Renal cortex interstitium (tissue), 11 donors: ENCODE results near the gene HPD. TPM values are rescaled to one million over a fixed set of nuclear protein-coding genes. Genes with fewer than 3 reads are reported as not detected.

ENCODE experiments used
- DNase-seq, 11 donors: peaks; one replicate each; pipeline ENCODE4 v3.0.0-alpha.2; 2013; ENCODE audit warnings: low read depth in 9 of 11, low spot score in 4 of 11; ENCODE audit errors: extremely low read depth in 1 of 11
- polyA plus RNA-seq, 3 donors: library from polyadenylated mRNA; unstranded; fragments of 120-200 nt; gene quantifications; one replicate each; pipeline ENCODE4 v1.2.1, GENCODE V29; 2013; ENCODE audit not compliant: insufficient read length in 3 of 3

HPD gene
- polyA plus RNA-seq, 3 donors, result 3.2 to 5.0 (median 3.5) TPM

DNA sequence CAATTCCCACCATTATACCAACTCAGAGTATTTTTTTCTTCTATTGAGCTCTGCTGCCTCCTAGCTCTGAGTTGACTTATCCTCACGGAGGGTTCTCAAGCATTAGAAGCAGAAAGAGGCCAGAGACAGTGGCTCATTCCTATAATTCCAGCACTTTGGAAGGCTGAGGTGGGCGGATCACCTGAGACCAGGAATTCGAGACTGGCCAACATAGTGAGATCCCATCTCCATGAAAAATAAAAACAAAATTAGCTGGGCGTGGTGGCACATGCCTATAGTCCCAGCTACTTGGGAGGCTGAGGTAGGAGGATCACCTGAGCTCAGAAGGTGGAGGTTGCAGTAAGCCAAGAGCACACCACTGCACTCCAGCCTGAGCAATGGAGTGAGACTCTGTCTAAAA is 21.0 kb downstream of the HPD start:
- no peak for DNase-seq

DNA sequence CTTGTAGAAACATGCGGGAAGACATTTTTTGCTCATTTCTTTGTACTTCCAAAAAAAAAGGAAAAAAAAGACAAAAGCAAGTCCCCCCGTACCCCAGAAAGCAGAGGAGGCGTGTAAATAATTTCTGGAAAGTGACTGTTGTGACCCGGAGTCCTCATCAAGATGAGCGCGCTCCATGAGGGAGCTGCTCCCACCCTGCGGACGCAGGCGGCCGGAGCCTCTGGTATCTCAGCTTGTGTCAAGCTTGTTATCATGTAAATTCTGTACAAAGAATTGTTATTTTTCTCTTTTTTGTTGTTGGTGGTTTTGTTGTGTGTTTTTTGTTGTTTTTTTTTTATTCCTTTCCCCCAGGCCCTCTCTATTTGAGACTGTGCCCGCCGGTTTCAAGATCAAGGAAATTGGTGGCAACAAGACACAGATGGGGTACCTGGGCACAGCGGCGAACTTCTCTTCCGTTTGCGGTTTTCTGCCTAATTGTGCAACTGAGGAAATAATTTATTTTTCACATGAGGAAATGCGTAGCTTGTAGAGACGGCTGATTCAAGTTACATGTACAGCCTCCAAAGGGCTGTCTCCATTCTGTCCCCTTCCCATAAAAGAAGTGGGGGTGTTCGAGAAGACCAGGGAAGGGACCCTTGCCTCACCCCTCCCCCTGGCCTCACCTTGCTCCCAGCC is 27.0 kb downstream of the HPD start:
- no peak for DNase-seq

DNA sequence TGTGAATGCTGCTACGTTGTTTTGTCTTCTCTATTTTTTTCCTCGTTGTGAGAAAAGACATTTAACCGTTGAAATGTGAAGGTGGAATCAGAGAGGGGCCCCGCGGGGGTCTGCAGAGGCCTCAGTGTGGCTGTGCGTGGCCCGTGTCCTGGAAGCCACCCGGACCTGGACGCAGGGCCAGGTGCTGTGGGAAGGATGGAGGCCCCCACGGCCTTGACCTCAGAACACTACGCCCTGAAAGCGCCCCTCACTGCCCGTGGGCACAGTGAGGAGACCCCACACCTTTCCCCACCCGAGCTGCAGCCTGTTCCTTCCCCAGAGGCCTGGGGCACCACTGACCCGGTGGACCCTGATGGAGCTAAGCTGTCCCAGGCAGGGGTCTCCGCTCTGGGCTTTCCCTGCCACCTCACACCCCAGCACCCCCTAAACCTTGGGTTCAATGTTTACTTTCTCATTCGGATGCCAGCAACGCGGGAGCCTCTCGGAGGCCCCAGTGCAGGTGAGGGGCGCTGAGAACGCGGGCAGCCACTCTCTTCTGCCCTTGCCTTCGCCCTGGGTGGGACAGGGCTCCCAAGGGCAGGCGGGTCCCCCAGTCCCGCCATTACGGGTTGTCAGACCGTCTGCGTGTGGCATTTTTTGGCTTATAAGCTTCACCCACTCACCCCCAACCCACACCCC is 27.9 kb downstream of the HPD start:
- no peak for DNase-seq

- no peak for DNase-seq
Observed at GRCh38 chr12:121830134-121830533, 28.5 kb downstream of the HPD start.

- DNase-seq, result no peak
Observed at GRCh38 chr12:121829250-121829918, 29.3 kb downstream of the HPD start.

GRCh38 chr12:121828826-121829225 is 29.8 kb downstream of the HPD start:
- no peak for DNase-seq

- DNase-seq, result no peak
Observed at GRCh38 chr12:121828306-121828705, 30.4 kb downstream of the HPD start.

DNA sequence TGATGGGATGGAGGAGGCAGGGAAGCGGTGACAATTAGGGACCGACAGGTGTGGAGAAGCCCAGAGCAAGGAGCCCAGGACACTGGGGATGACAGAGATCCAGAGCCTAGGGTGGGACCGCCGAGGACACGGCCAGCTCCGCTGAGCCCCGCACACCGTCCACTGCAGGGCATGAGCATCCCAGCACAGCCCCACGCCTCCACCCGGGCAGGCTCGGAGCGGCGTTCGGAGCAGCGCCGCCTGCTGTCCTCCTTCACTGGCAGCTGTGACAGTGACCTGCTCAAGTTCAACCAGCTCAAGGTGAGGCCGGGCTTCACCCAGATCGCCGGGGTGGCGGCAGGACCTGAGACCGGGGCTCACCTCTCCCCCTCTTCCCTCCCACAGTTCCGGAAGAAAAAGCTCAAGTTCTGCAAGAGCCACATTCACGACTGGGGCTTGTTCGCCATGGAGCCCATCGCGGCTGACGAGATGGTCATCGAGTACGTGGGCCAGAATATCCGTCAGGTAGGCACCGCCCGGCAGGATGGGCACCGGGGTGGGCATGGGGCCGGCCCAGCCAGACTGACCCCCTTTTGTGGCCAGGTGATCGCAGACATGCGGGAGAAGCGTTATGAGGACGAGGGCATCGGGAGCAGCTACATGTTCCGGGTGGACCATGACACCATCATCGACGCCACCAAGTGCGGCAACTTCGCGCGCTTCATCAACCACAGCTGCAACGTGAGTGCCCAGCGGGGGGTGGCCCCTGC is 31.1 kb downstream of the HPD start:
- no peak for DNase-seq

- no peak for DNase-seq
Observed at GRCh38 chr12:121826318-121827150, 32.1 kb downstream of the HPD start.

- no peak for DNase-seq
Observed at GRCh38 chr12:121825041-121825523, 33.6 kb downstream of the HPD start.

DNA sequence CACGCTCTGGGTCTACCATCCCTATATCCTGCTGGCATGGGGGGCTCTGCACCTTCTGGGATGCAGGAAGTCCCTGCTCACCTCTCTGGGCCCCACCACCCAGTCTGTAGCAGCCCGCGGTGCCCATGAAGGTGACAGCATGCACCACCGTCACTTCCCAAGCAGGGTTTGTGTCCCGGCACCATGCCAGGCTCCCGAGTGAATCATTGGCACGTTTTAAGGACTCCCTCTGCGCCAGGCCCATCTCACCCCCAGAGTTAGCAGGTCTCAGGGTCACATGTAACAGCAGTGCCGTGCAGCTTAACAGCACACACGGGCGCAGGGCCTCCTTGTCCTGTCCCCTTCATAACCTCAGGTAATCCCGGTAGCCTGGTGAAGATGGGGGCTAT is 34.9 kb downstream of the HPD start:
- no peak for DNase-seq

DNA sequence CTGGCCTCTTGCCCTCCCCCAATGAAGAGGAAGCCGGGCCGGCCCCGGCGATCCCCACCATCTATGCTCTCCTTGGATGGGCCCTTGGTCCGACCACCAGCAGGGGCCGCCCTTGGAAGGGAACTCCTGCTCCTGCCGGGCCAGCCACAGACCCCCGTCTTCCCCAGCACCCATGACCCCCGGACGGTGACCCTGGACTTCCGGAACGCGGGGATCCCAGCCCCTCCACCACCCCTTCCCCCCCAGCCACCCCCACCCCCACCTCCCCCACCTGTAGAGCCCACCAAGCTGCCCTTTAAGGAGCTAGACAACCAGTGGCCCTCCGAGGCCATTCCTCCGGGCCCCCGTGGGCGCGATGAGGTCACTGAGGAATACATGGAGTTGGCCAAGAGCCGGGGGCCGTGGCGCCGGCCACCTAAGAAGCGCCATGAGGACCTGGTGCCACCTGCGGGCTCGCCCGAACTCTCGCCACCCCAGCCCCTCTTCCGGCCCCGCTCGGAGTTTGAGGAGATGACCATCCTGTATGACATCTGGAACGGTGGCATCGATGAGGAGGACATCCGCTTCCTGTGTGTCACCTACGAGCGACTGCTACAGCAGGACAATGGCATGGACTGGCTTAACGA is 35.4 kb downstream of the HPD start:
- DNase-seq, result no peak

GRCh38 chr12:121822393-121823100 is 36.1 kb downstream of the HPD start:
- no peak for DNase-seq

GRCh38 chr12:121820056-121820455 is 38.6 kb downstream of the HPD start:
- no peak for DNase-seq

GRCh38 chr12:121819212-121819949 is 39.3 kb downstream of the HPD start:
- no peak for DNase-seq

DNA sequence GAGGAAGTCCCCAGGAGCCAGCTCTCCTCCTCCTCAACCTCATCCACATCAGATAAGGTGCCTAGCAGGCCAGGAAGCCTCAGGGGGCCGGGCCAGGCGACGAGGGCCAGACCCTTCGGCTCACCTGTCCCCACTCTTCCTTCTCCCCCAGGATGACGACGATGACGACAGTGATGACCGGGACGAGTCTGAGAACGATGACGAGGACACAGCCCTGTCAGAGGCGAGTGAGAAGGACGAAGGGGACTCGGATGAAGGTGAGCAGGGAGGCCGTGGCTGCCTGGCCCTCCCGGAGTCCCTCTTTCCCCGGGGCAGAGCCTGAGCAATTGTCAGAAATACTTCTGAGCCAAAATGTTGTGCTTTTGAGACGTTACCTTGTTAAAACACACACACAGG is 41.0 kb downstream of the HPD start:
- DNase-seq, result no peak
